ENCODE measurements around the gene HSD11B1.
"Not testable (repeated sequence)": the region's sequence is repeated elsewhere in the genome, so short reads cannot be mapped to it uniquely, and the experiment has no call there.

Gene HSD11B1

GRCh38 chr1:209692296-209692695 lies 12.3 kb upstream of the HSD11B1 start:
- no peak overlapping the region for H3K27ac ChIP-seq (ENCODE audit: low read depth, low read length)

GRCh38 chr1:209692745-209693504 lies 11.7 kb upstream of the HSD11B1 start:
- no peak overlapping the region for H3K27ac ChIP-seq (ENCODE audit: low read depth, low read length)

More at GRCh38 chr1:209692296-209692695, 12.3 kb upstream of the HSD11B1 start:
- no peak overlapping the region for H3K4me3 ChIP-seq (ENCODE audit: low read depth in 1 of 2, low read length in 2 of 2)
- no peaks in the 10 kb centered on the region for H3K27me3 ChIP-seq (ENCODE audit: control insufficient read depth in 1 of 2, insufficient read depth in 2 of 2, low read length in 2 of 2)
- H3K36me3 ChIP-seq (ENCODE audit: insufficient read depth, low read length), result no peaks in the 10 kb centered on the region
- no peak overlapping the region for H3K9ac ChIP-seq (ENCODE audit: low read length)
- H3K4me1 ChIP-seq (ENCODE audit: insufficient read depth, low read length), result peaks cover 9% of the 10 kb centered on the region
- no peaks in the 10 kb centered on the region for H3K9me3 ChIP-seq (ENCODE audit: low read length)

GRCh38 chr1:209696673-209697072 lies 8.0 kb upstream of the HSD11B1 start:
- H3K27ac ChIP-seq (ENCODE audit: low read depth, low read length), result no peak overlapping the region
- no peak overlapping the region for H3K4me3 ChIP-seq (ENCODE audit: low read depth in 1 of 2, low read length in 2 of 2)
- no peaks in the 10 kb centered on the region for H3K27me3 ChIP-seq (ENCODE audit: control insufficient read depth in 1 of 2, insufficient read depth in 2 of 2, low read length in 2 of 2)
- H3K36me3 ChIP-seq (ENCODE audit: insufficient read depth, low read length), result no peaks in the 10 kb centered on the region
- no peaks in the 10 kb centered on the region for H3K9me3 ChIP-seq (ENCODE audit: low read length)
- H3K9ac ChIP-seq (ENCODE audit: low read length), result no peak overlapping the region
- no peaks in the 10 kb centered on the region for H3K4me1 ChIP-seq (ENCODE audit: insufficient read depth, low read length)

More at GRCh38 chr1:209692745-209693504, 11.7 kb upstream of the HSD11B1 start:
- peaks cover 9% of the 10 kb centered on the region for H3K4me1 ChIP-seq (ENCODE audit: insufficient read depth, low read length)
- no peak overlapping the region for H3K9ac ChIP-seq (ENCODE audit: low read length)
- no peaks in the 10 kb centered on the region for H3K36me3 ChIP-seq (ENCODE audit: insufficient read depth, low read length)
- no peaks in the 10 kb centered on the region for H3K9me3 ChIP-seq (ENCODE audit: low read length)
- no peak overlapping the region for H3K4me3 ChIP-seq (ENCODE audit: low read depth in 1 of 2, low read length in 2 of 2)
- H3K27me3 ChIP-seq (ENCODE audit: control insufficient read depth in 1 of 2, insufficient read depth in 2 of 2, low read length in 2 of 2), result no peaks in the 10 kb centered on the region

GRCh38 chr1:209697126-209697525 lies 7.5 kb upstream of the HSD11B1 start:
- H3K4me3 ChIP-seq (ENCODE audit: low read depth in 1 of 2, low read length in 2 of 2), result no peak overlapping the region
- H3K4me1 ChIP-seq (ENCODE audit: insufficient read depth, low read length), result no peaks in the 10 kb centered on the region
- H3K27ac ChIP-seq (ENCODE audit: low read depth, low read length), result no peak overlapping the region
- no peak overlapping the region for H3K9ac ChIP-seq (ENCODE audit: low read length)
- H3K36me3 ChIP-seq (ENCODE audit: insufficient read depth, low read length), result no peaks in the 10 kb centered on the region
- H3K27me3 ChIP-seq (ENCODE audit: control insufficient read depth in 1 of 2, insufficient read depth in 2 of 2, low read length in 2 of 2), result no peaks in the 10 kb centered on the region
- no peaks in the 10 kb centered on the region for H3K9me3 ChIP-seq (ENCODE audit: low read length)

- not testable (repeated sequence) for H3K27me3 ChIP-seq (ENCODE audit: control insufficient read depth in 1 of 2, insufficient read depth in 2 of 2, low read length in 2 of 2); H3K27ac ChIP-seq (ENCODE audit: low read depth, low read length); H3K9me3 ChIP-seq (ENCODE audit: low read length); H3K4me1 ChIP-seq (ENCODE audit: insufficient read depth, low read length); H3K36me3 ChIP-seq (ENCODE audit: insufficient read depth, low read length); H3K4me3 ChIP-seq (ENCODE audit: low read depth in 1 of 2, low read length in 2 of 2); H3K9ac ChIP-seq (ENCODE audit: low read length)
These were observed 4.0 kb upstream of the HSD11B1 start for GRCh38 chr1:209700686-209701085.

- no peak overlapping the region for H3K4me3 ChIP-seq (ENCODE audit: low read depth in 1 of 2, low read length in 2 of 2)
- no peaks in the 10 kb centered on the region for H3K36me3 ChIP-seq (ENCODE audit: insufficient read depth, low read length)
- no peaks in the 10 kb centered on the region for H3K27me3 ChIP-seq (ENCODE audit: control insufficient read depth in 1 of 2, insufficient read depth in 2 of 2, low read length in 2 of 2)
- H3K9me3 ChIP-seq (ENCODE audit: low read length), result no peaks in the 10 kb centered on the region
- H3K9ac ChIP-seq (ENCODE audit: low read length), result no peak overlapping the region
- no peak overlapping the region for H3K27ac ChIP-seq (ENCODE audit: low read depth, low read length)
- no peaks in the 10 kb centered on the region for H3K4me1 ChIP-seq (ENCODE audit: insufficient read depth, low read length)
These were observed 1.8 kb upstream of the HSD11B1 start for GRCh38 chr1:209702832-209703231.

GRCh38 chr1:209703834-209704504 lies 677 bp upstream of the HSD11B1 start:
- Histone ChIP-seq H3K9ac (ENCODE audit: low read length) (no peak overlapping the region), H3K27ac (ENCODE audit: low read depth, low read length) (no peak overlapping the region), H3K9me3 (ENCODE audit: low read length) (no peaks in the 10 kb centered on the region), H3K27me3 (ENCODE audit: control insufficient read depth in 1 of 2, insufficient read depth in 2 of 2, low read length in 2 of 2) (no peaks in the 10 kb centered on the region), H3K36me3 (ENCODE audit: insufficient read depth, low read length) (no peaks in the 10 kb centered on the region), H3K4me3 (ENCODE audit: low read depth in 1 of 2, low read length in 2 of 2) (no peak overlapping the region), H3K4me1 (ENCODE audit: insufficient read depth, low read length) (no peaks in the 10 kb centered on the region)

- no peak overlapping the region for H3K4me3 ChIP-seq (ENCODE audit: low read depth in 1 of 2, low read length in 2 of 2)
- H3K9ac ChIP-seq (ENCODE audit: low read length), result no peak overlapping the region
These were observed 470 bp downstream of the HSD11B1 start for GRCh38 chr1:209705033-209705598.

GRCh38 chr1:209706622-209707021 lies 2.0 kb downstream of the HSD11B1 start:
- H3K9ac ChIP-seq (ENCODE audit: low read length), result no peak overlapping the region
- no peaks in the 10 kb centered on the region for H3K27me3 ChIP-seq (ENCODE audit: control insufficient read depth in 1 of 2, insufficient read depth in 2 of 2, low read length in 2 of 2)
- no peaks in the 10 kb centered on the region for H3K9me3 ChIP-seq (ENCODE audit: low read length)
- no peaks in the 10 kb centered on the region for H3K36me3 ChIP-seq (ENCODE audit: insufficient read depth, low read length)
- no peak overlapping the region for H3K4me3 ChIP-seq (ENCODE audit: low read depth in 1 of 2, low read length in 2 of 2)
- no peak overlapping the region for H3K27ac ChIP-seq (ENCODE audit: low read depth, low read length)
- no peaks in the 10 kb centered on the region for H3K4me1 ChIP-seq (ENCODE audit: insufficient read depth, low read length)

More at GRCh38 chr1:209705033-209705598, 470 bp downstream of the HSD11B1 start:
- Histone ChIP-seq H3K9me3 (ENCODE audit: low read length) (no peaks in the 10 kb centered on the region), H3K27ac (ENCODE audit: low read depth, low read length) (no peak overlapping the region), H3K4me1 (ENCODE audit: insufficient read depth, low read length) (no peaks in the 10 kb centered on the region), H3K36me3 (ENCODE audit: insufficient read depth, low read length) (no peaks in the 10 kb centered on the region), H3K27me3 (ENCODE audit: control insufficient read depth in 1 of 2, insufficient read depth in 2 of 2, low read length in 2 of 2) (no peaks in the 10 kb centered on the region)

- no peak overlapping the region for H3K9ac ChIP-seq (ENCODE audit: low read length)
- no peak overlapping the region for H3K4me3 ChIP-seq (ENCODE audit: low read depth in 1 of 2, low read length in 2 of 2)
- H3K27me3 ChIP-seq (ENCODE audit: control insufficient read depth in 1 of 2, insufficient read depth in 2 of 2, low read length in 2 of 2), result no peaks in the 10 kb centered on the region
- H3K4me1 ChIP-seq (ENCODE audit: insufficient read depth, low read length), result no peaks in the 10 kb centered on the region
- no peaks in the 10 kb centered on the region for H3K36me3 ChIP-seq (ENCODE audit: insufficient read depth, low read length)
- no peaks in the 10 kb centered on the region for H3K9me3 ChIP-seq (ENCODE audit: low read length)
- no peak overlapping the region for H3K27ac ChIP-seq (ENCODE audit: low read depth, low read length)
These were observed 2.7 kb downstream of the HSD11B1 start for GRCh38 chr1:209707308-209707707.

GRCh38 chr1:209708297-209708696 lies 3.7 kb downstream of the HSD11B1 start:
- no peaks in the 10 kb centered on the region for H3K4me1 ChIP-seq (ENCODE audit: insufficient read depth, low read length)
- H3K27me3 ChIP-seq (ENCODE audit: control insufficient read depth in 1 of 2, insufficient read depth in 2 of 2, low read length in 2 of 2), result no peaks in the 10 kb centered on the region
- no peak overlapping the region for H3K4me3 ChIP-seq (ENCODE audit: low read depth in 1 of 2, low read length in 2 of 2)
- no peaks in the 10 kb centered on the region for H3K36me3 ChIP-seq (ENCODE audit: insufficient read depth, low read length)
- H3K9me3 ChIP-seq (ENCODE audit: low read length), result no peaks in the 10 kb centered on the region
- H3K27ac ChIP-seq (ENCODE audit: low read depth, low read length), result no peak overlapping the region
- no peak overlapping the region for H3K9ac ChIP-seq (ENCODE audit: low read length)
